Keratinocyte (primary cell): ENCODE measurements around the gene QRICH2.

Experiments
- EZH2 ChIP-seq: IDR thresholded peaks from one replicate; pipeline ENCODE4 v1.6.1; 2012; ENCODE audit warnings: inconsistent platforms, mild to moderate bottlenecking, low read length, moderate library complexity
- TF ChIP-seq, protein P1 (sequence below), 3 experiments: IDR thresholded peaks in 1 of 3; conservative IDR thresholded peaks in 1 of 3; optimal IDR thresholded peaks in 1 of 3; 2 replicates in 2 of 3; 3 replicates in 1 of 3; pipeline versions ENCODE3 to v1.5.1; 2011; ENCODE audit warnings: low read length in 3 of 3, mild to moderate bottlenecking in 3 of 3, moderate library complexity in 2 of 3, control low read depth in 1 of 3, inconsistent platforms in 1 of 3; ENCODE audit not compliant: insufficient read depth in 2 of 3; ENCODE audit errors: extremely low read depth in 1 of 3

DNA sequence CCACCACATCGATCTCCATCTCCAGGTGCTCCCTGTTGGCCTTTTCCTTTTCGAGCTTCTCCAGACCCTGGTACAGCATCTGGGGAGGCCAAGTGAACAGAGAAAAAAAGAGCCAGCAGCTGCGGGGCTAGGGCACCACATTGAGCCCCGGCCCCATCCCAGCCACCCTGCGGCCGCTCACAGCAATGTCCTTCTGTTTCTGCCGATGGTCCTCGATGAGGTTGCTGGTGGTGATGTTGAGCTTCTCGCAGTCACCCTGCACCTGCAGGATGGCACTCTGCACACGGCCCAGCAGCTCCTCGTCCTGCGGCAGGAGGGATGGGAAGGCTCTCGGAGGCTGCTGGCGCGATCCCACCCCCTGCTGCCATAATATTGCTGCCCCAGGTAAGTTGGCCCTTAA is 27.4 kb downstream of the QRICH2 start:
- no peak for TF ChIP-seq EZH2
- TF ChIP-seq, protein P1, sequence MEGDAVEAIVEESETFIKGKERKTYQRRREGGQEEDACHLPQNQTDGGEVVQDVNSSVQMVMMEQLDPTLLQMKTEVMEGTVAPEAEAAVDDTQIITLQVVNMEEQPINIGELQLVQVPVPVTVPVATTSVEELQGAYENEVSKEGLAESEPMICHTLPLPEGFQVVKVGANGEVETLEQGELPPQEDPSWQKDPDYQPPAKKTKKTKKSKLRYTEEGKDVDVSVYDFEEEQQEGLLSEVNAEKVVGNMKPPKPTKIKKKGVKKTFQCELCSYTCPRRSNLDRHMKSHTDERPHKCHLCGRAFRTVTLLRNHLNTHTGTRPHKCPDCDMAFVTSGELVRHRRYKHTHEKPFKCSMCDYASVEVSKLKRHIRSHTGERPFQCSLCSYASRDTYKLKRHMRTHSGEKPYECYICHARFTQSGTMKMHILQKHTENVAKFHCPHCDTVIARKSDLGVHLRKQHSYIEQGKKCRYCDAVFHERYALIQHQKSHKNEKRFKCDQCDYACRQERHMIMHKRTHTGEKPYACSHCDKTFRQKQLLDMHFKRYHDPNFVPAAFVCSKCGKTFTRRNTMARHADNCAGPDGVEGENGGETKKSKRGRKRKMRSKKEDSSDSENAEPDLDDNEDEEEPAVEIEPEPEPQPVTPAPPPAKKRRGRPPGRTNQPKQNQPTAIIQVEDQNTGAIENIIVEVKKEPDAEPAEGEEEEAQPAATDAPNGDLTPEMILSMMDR (optimal IDR thresholded peaks at IDR 0.05 in 1 of 3, IDR thresholded peaks at IDR 0.05 in 1 of 3, conservative IDR thresholded peaks at IDR 0.05 in 1 of 3; ENCODE audit: extremely low read depth in 1 of 3, insufficient read depth in 2 of 3, low read length in 3 of 3): no peak
